IMR-90 (cell line): ENCODE measurements around the gene WDR91. TPM values are rescaled to one million over a fixed set of nuclear protein-coding genes. Genes with fewer than 3 reads are reported as not detected.
A peak's percentile ranks its signal among the peaks of the same experiment; 100 is the strongest.

Experiments
- ATAC-seq: fragments of 200-7000 bp; cut with Tn5 transposase; 2 replicates; pipeline ENCODE4 v1.9.1; 2020; ENCODE audit warnings: low read depth, mild to moderate bottlenecking, moderate library complexity
- Bru-seq: library from RNA; stranded (reverse); fragments of 400-500 nt; gene quantifications from one replicate; lab custom pipeline; 2021; lab: Mats Ljungman, UMichigan
- BruChase-seq, 2 experiments: library from RNA; stranded (reverse); fragments of 400-500 nt; gene quantifications; one replicate each; lab custom pipeline; 2021; lab: Mats Ljungman, UMichigan
- BruUV-seq: library from RNA; stranded (reverse); fragments of 400-500 nt; replicated peaks from 2 replicates; lab custom pipeline; 2021; lab: Mats Ljungman, UMichigan
- CTCF ChIA-PET: fragments of 300-600 bp; formaldehyde crosslinking; extraction: SDS; loops from one replicate; lab custom pipeline; 2021; ENCODE audit warnings: antibody characterized with exemption; lab: Yijun Ruan, JAX
- POLR2A ChIA-PET: fragments of 300-600 bp; sonication (Branson Sonifier 250); formaldehyde crosslinking; loops from one replicate; lab custom pipeline; 2022; ENCODE audit warnings: antibody characterized with exemption; ENCODE audit not compliant: unreplicated experiment; lab: Charles Lee
- DNase-seq: peaks from one replicate; pipeline ENCODE4 v3.0.0; 2013
- H2AFZ ChIP-seq: replicated peaks from 2 replicates; pipeline ENCODE3; 2013; ENCODE audit warnings: low read length, mild to moderate bottlenecking; ENCODE audit not compliant: poor library complexity
- H2AK5ac ChIP-seq: 2 replicates; pipeline ENCODE4 v1.6.1; 2013; ENCODE audit warnings: low read depth, low read length, inconsistent platforms
- H2AK9ac ChIP-seq: replicated peaks from 2 replicates; pipeline ENCODE3; 2013; ENCODE audit warnings: mild to moderate bottlenecking, low read depth, low read length, moderate library complexity; ENCODE audit not compliant: poor library complexity
- H2BK120ac ChIP-seq: 2 replicates; pipeline ENCODE4 v1.6.1; 2013; ENCODE audit warnings: low read depth, low read length, inconsistent platforms
- H2BK15ac ChIP-seq: 3 replicates; pipeline ENCODE4 v1.6.1; 2013; ENCODE audit warnings: low read depth, low read length, inconsistent platforms
- H2BK20ac ChIP-seq: 2 replicates; pipeline ENCODE4 v1.6.1; 2013; ENCODE audit warnings: low read depth, mild to moderate bottlenecking, inconsistent platforms, low read length, moderate library complexity
- H2BK5ac ChIP-seq: 2 replicates; pipeline ENCODE4 v1.6.1; 2013; ENCODE audit warnings: mild to moderate bottlenecking, low read depth, low read length, inconsistent platforms; ENCODE audit not compliant: poor library complexity, severe bottlenecking
- H3K14ac ChIP-seq: replicated peaks from 2 replicates; pipeline ENCODE4 v1.6.1; 2013; ENCODE audit warnings: low read depth, low read length, inconsistent platforms
- H3K18ac ChIP-seq: 2 replicates; pipeline ENCODE4 v1.6.1; 2013; ENCODE audit warnings: low read depth, low read length, control low read depth
- H3K23ac ChIP-seq: 2 replicates; pipeline ENCODE4 v1.6.1; 2013; ENCODE audit warnings: low read depth, low read length, inconsistent platforms
- H3K27ac ChIP-seq: 2 replicates; pipeline ENCODE4 v1.5.1; 2013; ENCODE audit warnings: mild to moderate bottlenecking, control low read depth, low read length; ENCODE audit not compliant: insufficient read depth
- H3K27me3 ChIP-seq: 2 replicates; pipeline ENCODE4 v1.6.1; 2013; ENCODE audit warnings: low read length; ENCODE audit not compliant: control insufficient read depth, insufficient read depth
- H3K36me3 ChIP-seq: 2 replicates; pipeline ENCODE4 v1.6.1; 2013; ENCODE audit warnings: low read length, mixed read lengths; ENCODE audit not compliant: control insufficient read depth, insufficient read depth
- H3K4ac ChIP-seq: 2 replicates; pipeline ENCODE4 v1.6.1; 2013; ENCODE audit warnings: low read depth, low read length, inconsistent platforms
- H3K4me1 ChIP-seq: 2 replicates; pipeline ENCODE4 v1.6.1; 2013; ENCODE audit warnings: low read length, mixed read lengths; ENCODE audit not compliant: control insufficient read depth, insufficient read depth
- H3K4me2 ChIP-seq: 2 replicates; pipeline ENCODE4 v1.6.1; 2013; ENCODE audit warnings: low read depth, mild to moderate bottlenecking, control low read depth, low read length, moderate library complexity
- H3K4me3 ChIP-seq: 2 replicates; pipeline ENCODE4 v1.5.1; 2013; ENCODE audit warnings: low read depth, mild to moderate bottlenecking, control low read depth, low read length, moderate library complexity; ENCODE audit not compliant: insufficient read depth
- H3K56ac ChIP-seq: 2 replicates; pipeline ENCODE4 v1.6.1; 2013; ENCODE audit warnings: low read length, inconsistent platforms; ENCODE audit not compliant: insufficient read depth; ENCODE audit errors: extremely low read depth
- H3K79me1 ChIP-seq, 2 experiments: 2 replicates each; pipeline ENCODE4 v1.6.1; 2013; ENCODE audit warnings: low read length in 2 of 2, inconsistent platforms in 1 of 2, low read depth in 1 of 2
- H3K9ac ChIP-seq: 2 replicates; pipeline ENCODE4 v1.6.1; 2013; ENCODE audit warnings: low read depth, low read length, control low read depth
- H3K9me1 ChIP-seq: 2 replicates; pipeline ENCODE4 v1.6.1; 2013; ENCODE audit warnings: low read length, inconsistent platforms; ENCODE audit not compliant: insufficient read depth
- H3K9me3 ChIP-seq: 2 replicates; pipeline ENCODE4 v1.6.1; 2013; ENCODE audit warnings: low read length; ENCODE audit not compliant: control insufficient read depth, insufficient read depth
- H4K20me1 ChIP-seq: 2 replicates; pipeline ENCODE4 v1.6.1; 2013; ENCODE audit warnings: low read length, inconsistent platforms; ENCODE audit not compliant: insufficient read depth
- H4K5ac ChIP-seq: 2 replicates; pipeline ENCODE4 v1.6.1; 2013; ENCODE audit warnings: mild to moderate bottlenecking, low read depth, low read length, control low read depth
- H4K8ac ChIP-seq, 2 experiments: 2 replicates each; pipeline ENCODE4 v1.6.1; 2013; ENCODE audit warnings: low read depth in 2 of 2, low read length in 2 of 2, control low read depth in 1 of 2, inconsistent platforms in 1 of 2
- H4K91ac ChIP-seq: 2 replicates; pipeline ENCODE4 v1.6.1; 2013; ENCODE audit warnings: low read depth, low read length, inconsistent platforms; ENCODE audit not compliant: insufficient read depth
- BHLHE40 ChIP-seq: fragments of 150-350 bp; IDR thresholded peaks from 2 replicates; pipeline ENCODE4 v1.6.1; 2016; ENCODE audit warnings: mild to moderate bottlenecking, low read depth, low read length
- CEBPB ChIP-seq: IDR thresholded peaks from 2 replicates; pipeline ENCODE4 v1.6.1; 2012; ENCODE audit warnings: low read depth, low read length, improper control_type of control experiment
- CHD1 ChIP-seq: IDR thresholded peaks from 2 replicates; pipeline ENCODE4 v1.6.1; 2012; ENCODE audit warnings: low read depth, low read length, improper control_type of control experiment
- MAFK ChIP-seq: IDR thresholded peaks from 2 replicates; pipeline ENCODE4 v1.6.1; 2012; ENCODE audit warnings: low read depth, low read length, improper control_type of control experiment
- MAZ ChIP-seq: IDR thresholded peaks from 2 replicates; pipeline ENCODE4 v1.6.1; 2012; ENCODE audit warnings: low read depth, mild to moderate bottlenecking, low read length, improper control_type of control experiment, moderate library complexity, borderline replicate concordance
- MXI1 ChIP-seq: IDR thresholded peaks from 2 replicates; pipeline ENCODE4 v1.6.1; 2012; ENCODE audit warnings: low read depth, mild to moderate bottlenecking, low read length, moderate library complexity, borderline replicate concordance
- NFE2L2 ChIP-seq: fragments of 150-350 bp; IDR thresholded peaks from 2 replicates; pipeline ENCODE4 v1.6.1; 2016; ENCODE audit warnings: low read depth, mild to moderate bottlenecking, low read length
- POLR2A ChIP-seq: IDR thresholded peaks from 2 replicates; pipeline ENCODE4 v1.6.1; 2012; ENCODE audit warnings: mild to moderate bottlenecking, low read depth, low read length
- RAD21 ChIP-seq: IDR thresholded peaks from 2 replicates; pipeline ENCODE4 v1.6.1; 2012; ENCODE audit warnings: low read length, improper control_type of control experiment
- RCOR1 ChIP-seq: IDR thresholded peaks from 2 replicates; pipeline ENCODE4 v1.6.1; 2012; ENCODE audit warnings: mild to moderate bottlenecking, low read length, improper control_type of control experiment; ENCODE audit not compliant: insufficient replicate concordance
- SMC3 ChIP-seq: fragments of 150-350 bp; IDR thresholded peaks from 2 replicates; pipeline ENCODE4 v1.6.1; 2016; ENCODE audit warnings: low read depth, mild to moderate bottlenecking, antibody characterized with exemption, low read length, moderate library complexity
- WGBS, 2 experiments: methylation state at CpG; one replicate each; pipeline versions ENCODE4 v1.1.5 to v1.1.7; 2013; ENCODE audit warnings: missing lambda C conversion rate in 2 of 2; ENCODE audit not compliant: insufficient read length in 1 of 2; ENCODE audit errors: extremely low coverage in 2 of 2; 5-methylcytosine and 5-hydroxymethylcytosine counted together
- dilution Hi-C: fragments of 300-500 bp; cut with HindIII; formaldehyde crosslinking; loops from one replicate; pipeline ENCODE4 v1.14.3; 2018; ENCODE audit warnings: low sequenced_read_pairs; ENCODE audit not compliant: unreplicated experiment
- in situ Hi-C: fragments of 300-500 bp; cut with MboI; formaldehyde crosslinking; loops from 3 replicates; pipeline ENCODE4 v1.14.3; 2019; ENCODE audit warnings: low sequenced_read_pairs, inconsistent platforms, mixed read lengths
- intact Hi-C: fragments of 100-400 bp; cut with micrococcal nuclease; formaldehyde crosslinking; loops from 2 replicates; pipeline ENCODE4 v1.10.0; 2022
- long read RNA-seq: library from polyadenylated mRNA; unstranded; transcript quantifications from one replicate; pipeline ENCODE4 v2.0.0, GENCODE V29; 2021; ENCODE audit not compliant: unreplicated experiment
- polyA plus RNA-seq, 3 experiments: library from polyadenylated mRNA; depleted of rRNA; stranded (reverse); fragments of >200 nt; gene quantifications; 2 replicates each; pipeline ENCODE4 v1.2.3, GENCODE V29; 2012; ENCODE audit warnings: low replicate concordance in 1 of 3
- total RNA-seq: library from RNA; depleted of rRNA; stranded (reverse); fragments of >200 nt; gene quantifications from 2 replicates; pipeline ENCODE4 v1.2.3, GENCODE V29; 2012; rRNA removed
- TF ChIP-seq, protein P1 (sequence below): fragments of 150-350 bp; IDR thresholded peaks from 2 replicates; pipeline ENCODE4 v1.6.1; 2017; ENCODE audit warnings: mild to moderate bottlenecking, antibody characterized with exemption, low read length, low read depth
- TF ChIP-seq, protein P2 (sequence below): fragments of 150-350 bp; IDR thresholded peaks from 2 replicates; pipeline ENCODE4 v1.6.1; 2016; ENCODE audit warnings: low read depth, mild to moderate bottlenecking, low read length, moderate library complexity, borderline replicate concordance

Gene WDR91
- total RNA-seq = 5.2 and 6.4 TPM in 2 replicates
- 10.3 and 10.6 TPM in 2 replicates for polyA plus RNA-seq (2012; rRNA removed)
- 4.0 and 5.4 TPM in 2 replicates for polyA plus RNA-seq (2012; cell fraction: cytosol; rRNA removed)
- polyA plus RNA-seq (2012; cell fraction: nucleus; rRNA removed; ENCODE audit: low replicate concordance) = 33.6 and 39.3 TPM in 2 replicates
- Bru-seq, nascent RNA = percentile 60 among the genes with signal in this experiment
- BruChase-seq, experiment 1, labeled RNA remaining after a 6-hour chase = percentile 53 among the genes with signal in this experiment
- percentile 56 among the genes with signal in this experiment for BruChase-seq, experiment 2, labeled RNA remaining after a 2-hour chase
- long read RNA-seq, full-length matches to known transcripts = 4 of 19 reads
- long read RNA-seq, partial matches to known transcripts = 9 of 19 reads
- long read RNA-seq, other reads (novel, unspliced or antisense) = 6 of 19 reads

DNA sequence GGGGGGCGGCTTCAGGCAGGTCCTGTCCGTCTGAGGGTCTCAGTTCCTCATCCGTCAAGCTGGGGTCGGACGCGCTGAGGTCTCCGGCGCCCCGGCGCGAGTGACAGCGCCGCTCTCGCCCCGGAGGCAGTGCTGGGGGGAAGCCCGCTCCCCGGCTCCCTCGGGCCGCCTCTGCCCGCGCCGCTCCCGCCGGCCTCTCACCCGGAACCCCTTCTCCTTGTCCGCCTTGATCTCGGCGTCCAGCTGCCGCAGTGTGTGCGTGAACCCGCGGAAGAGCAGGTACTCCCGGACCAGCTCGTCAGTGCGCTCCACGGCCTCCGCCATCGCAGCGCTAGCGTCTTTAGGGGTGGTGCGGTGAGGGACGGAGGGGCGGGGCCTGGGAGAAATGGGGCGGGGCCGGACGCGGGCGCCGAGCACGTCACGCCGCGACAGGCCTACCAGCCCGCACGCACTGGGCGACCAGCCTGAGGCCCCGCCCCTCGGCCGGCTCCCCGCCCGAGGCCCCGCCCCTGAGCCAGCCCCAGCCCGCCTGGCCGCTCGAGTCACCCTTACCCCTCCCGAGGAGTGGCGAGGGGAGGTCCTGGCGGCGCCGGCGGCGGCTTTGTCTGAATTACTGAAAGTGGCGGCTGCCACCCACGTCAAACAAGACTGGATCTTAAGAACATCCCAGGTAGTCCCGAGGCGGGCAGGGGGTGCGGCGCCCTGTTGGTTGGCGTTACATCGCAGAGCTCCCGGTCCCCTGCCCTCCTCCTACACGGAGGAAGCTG, at the start of gene WDR91:
TSS of gene WDR91 (minus strand) at position 348 of the 767 bp plus-strand sequence. CDS start at position 324, 24 bp downstream.
- H4K8ac ChIP-seq = peak within 1 kb of the TSS; percentile 28 to 75; a peak in 2 of 4 replicates
- in situ Hi-C loops (no loop called here), intact Hi-C loops (loop anchor here (1.0 to 5.0 kb wide), 3 partner anchors 41 to 301 kb away; partner anchors contain the start of genes AGBL3, CNOT4 and CYREN), dilution Hi-C loops (no loop called here)
- no peaks in the 10 kb centered on the region for H3K9me3 ChIP-seq
- H2BK20ac ChIP-seq = no peak within 1 kb of the TSS
- peak within 1 kb of the TSS; percentile 90 for H3K4me2 ChIP-seq
- H2BK120ac ChIP-seq = peak within 1 kb of the TSS; percentile 65
- peak within 1 kb of the TSS; percentile 73; the same call in 1 of the 2 replicates for H4K91ac ChIP-seq
- peak; percentile 98 for ATAC-seq
- H2BK5ac ChIP-seq = peak within 1 kb of the TSS; percentile 76
- peaks cover 4 to 29% of the 10 kb centered on the region in 2 experiments; a peak in 3 of 4 replicates for H3K79me1 ChIP-seq
- 0 out of 2 replicates have a peak, but pooled peaks cover 3% of the 10 kb centered on the region for H3K4me1 ChIP-seq
- peak; percentile 85 for DNase-seq
- peak within 1 kb of the TSS; percentile 94 for H3K23ac ChIP-seq
- H3K9me1 ChIP-seq = peaks cover 3% of the 10 kb centered on the region; the same call in 1 of the 2 replicates
- CTCF ChIA-PET = no interaction called here
- no TSS peak for BruUV-seq
- peak within 1 kb of the TSS; percentile 77 for H2AK9ac ChIP-seq
- peak within 1 kb of the TSS; percentile 88 for H3K14ac ChIP-seq
- H3K36me3 ChIP-seq = no peaks in the 10 kb centered on the region
- peak within 1 kb of the TSS; percentile 0; the same call in 1 of the 3 replicates for H2BK15ac ChIP-seq
- peak within 1 kb of the TSS; percentile 92 for H3K9ac ChIP-seq
- POLR2A ChIA-PET = interaction anchor here (0.6 kb wide), 1 partner anchor 13 kb away, joined by 3 read pairs; no protein-coding TSS in a partner anchor
- peak within 1 kb of the TSS; percentile 42 for H3K4ac ChIP-seq
- peak within 1 kb of the TSS; percentile 89 for H3K27ac ChIP-seq
- H4K20me1 ChIP-seq = no peaks in the 10 kb centered on the region
- peak within 1 kb of the TSS; percentile 100 for H2AFZ ChIP-seq
- peak within 1 kb of the TSS; percentile 55; the same call in 1 of the 2 replicates for H3K56ac ChIP-seq
- no peak within 1 kb of the TSS; the same call in 1 of the 2 replicates for H2AK5ac ChIP-seq
- H4K5ac ChIP-seq = peak within 1 kb of the TSS; percentile 55
- H3K27me3 ChIP-seq = no peaks in the 10 kb centered on the region
- 0% methylated on average over 33 of the region's 82 CpGs; no CpG with 5 or more reads in 1 of the 2 experiments for whole genome bisulfite sequencing, 2 experiments
- peak within 1 kb of the TSS; percentile 1 for H3K18ac ChIP-seq
- peak within 1 kb of the TSS; percentile 98 for H3K4me3 ChIP-seq
- TF ChIP-seq CEBPB (no peak), SMC3 (no peak), RCOR1 (no peak), MAZ (peak; percentile 69; the same call in 1 of the 2 replicates), BHLHE40 (no peak), RAD21 (0 out of 2 replicates have a peak, but pooled peaks have one; percentile 1), MXI1 (peak; percentile 9; the same call in 1 of the 2 replicates), CHD1 (no peak), POLR2A (peak; percentile 92), MAFK (no peak), NFE2L2 (no peak)
- TF ChIP-seq, protein P1, sequence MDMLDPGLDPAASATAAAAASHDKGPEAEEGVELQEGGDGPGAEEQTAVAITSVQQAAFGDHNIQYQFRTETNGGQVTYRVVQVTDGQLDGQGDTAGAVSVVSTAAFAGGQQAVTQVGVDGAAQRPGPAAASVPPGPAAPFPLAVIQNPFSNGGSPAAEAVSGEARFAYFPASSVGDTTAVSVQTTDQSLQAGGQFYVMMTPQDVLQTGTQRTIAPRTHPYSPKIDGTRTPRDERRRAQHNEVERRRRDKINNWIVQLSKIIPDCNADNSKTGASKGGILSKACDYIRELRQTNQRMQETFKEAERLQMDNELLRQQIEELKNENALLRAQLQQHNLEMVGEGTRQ = no peak
- TF ChIP-seq, protein P2, sequence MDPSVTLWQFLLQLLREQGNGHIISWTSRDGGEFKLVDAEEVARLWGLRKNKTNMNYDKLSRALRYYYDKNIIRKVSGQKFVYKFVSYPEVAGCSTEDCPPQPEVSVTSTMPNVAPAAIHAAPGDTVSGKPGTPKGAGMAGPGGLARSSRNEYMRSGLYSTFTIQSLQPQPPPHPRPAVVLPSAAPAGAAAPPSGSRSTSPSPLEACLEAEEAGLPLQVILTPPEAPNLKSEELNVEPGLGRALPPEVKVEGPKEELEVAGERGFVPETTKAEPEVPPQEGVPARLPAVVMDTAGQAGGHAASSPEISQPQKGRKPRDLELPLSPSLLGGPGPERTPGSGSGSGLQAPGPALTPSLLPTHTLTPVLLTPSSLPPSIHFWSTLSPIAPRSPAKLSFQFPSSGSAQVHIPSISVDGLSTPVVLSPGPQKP = no peak
